HG03558 (cell line): ENCODE results near the gene NOC4L.

ENCODE experiments used
- ATAC-seq: cut with Tn5 transposase; IDR thresholded peaks from one replicate; pipeline ENCODE4 v1.9.1; 2021; ENCODE audit warnings: moderate number of reproducible peaks; ENCODE audit not compliant: unreplicated experiment; ENCODE audit errors: extremely low read depth

NOC4L gene

DNA sequence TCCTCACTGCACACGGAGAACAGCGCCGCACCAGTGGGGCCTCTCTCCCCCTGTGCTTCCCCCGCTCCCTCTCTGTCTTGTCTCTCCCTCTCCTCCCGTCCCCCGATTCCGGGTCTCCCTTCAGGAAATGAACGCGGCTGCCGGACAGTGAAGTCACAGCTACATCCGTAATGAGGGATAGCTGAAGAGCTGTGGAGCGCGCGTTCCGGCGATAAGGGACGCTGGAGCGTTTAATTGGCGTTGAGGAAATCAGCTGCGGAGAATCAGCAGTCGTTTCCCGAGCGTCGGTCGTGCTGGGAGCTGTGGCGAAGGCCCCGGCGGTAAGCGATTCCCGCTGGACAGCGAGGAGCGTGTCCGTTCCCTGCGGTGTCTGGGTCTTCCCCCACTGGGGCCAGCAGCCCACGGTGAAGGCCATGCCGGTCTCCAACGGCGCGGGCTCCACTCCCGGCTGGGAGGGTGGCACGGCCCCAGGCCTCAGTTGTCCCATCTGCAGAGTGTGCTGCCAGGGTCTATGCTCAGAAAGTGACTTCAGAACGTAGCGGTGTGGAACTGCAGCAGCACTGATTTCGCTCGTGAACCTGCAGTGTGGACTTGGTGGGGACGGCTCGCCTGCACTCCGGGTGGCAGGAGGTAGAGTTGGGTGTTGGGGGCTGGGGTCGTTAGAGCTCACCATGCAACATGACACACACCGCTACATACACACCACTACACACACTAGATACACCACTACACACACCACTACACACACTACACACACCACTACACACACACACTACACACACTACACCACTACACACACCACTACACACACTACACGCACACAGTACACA, 10.9 kb downstream of the NOC4L start:
- ATAC-seq = no peak

DNA sequence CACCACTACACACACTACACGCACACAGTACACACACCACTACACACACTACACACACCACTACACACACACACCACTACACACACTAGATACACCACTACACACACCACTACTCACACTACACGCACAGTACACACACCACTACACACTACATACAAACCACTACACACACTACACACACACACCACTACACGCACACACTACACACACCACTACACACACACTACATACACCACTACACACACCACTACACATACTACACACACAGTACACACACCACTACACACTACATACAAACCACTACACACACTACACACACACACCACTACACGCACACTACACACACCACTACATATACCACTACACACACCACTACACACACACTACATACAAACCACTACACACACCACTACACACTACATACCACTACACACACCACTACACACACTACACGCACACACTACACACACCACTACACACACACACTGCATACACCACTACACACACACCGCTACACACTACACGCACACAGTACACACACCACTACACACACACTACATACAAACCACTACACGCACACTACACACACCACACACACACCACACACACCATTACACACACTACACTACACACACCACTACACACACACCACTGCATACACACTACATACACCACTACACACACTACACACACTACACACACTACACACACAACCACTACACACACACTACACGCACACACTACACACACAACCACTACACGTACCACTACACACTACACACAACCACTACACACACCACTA, 11.7 kb downstream of the NOC4L start:
- ATAC-seq = no peak

DNA sequence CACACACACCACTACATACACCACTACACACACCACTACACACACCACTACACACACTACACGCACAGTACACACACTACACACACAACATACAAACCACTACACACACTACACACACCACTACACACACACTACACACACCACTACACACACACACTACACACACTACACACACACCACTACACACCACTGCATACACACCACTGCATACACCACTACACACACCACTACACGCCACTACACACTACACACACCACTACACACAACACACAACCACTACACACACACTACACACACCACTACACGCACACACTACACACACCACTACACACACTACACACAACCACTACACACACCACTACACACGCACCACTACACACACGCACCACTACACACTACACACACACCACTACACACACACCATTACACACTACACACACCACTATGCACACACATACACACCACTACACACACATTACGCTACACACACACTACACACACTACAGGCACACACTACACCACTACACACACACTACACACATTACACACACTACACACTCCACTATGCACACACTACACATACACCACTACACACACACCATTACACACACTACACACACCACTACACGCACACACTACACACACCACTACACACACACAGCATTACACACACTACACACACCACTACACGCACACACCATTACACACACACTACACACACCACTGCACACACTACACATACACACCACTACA, 12.5 kb downstream of the NOC4L start:
- no peak for ATAC-seq

DNA sequence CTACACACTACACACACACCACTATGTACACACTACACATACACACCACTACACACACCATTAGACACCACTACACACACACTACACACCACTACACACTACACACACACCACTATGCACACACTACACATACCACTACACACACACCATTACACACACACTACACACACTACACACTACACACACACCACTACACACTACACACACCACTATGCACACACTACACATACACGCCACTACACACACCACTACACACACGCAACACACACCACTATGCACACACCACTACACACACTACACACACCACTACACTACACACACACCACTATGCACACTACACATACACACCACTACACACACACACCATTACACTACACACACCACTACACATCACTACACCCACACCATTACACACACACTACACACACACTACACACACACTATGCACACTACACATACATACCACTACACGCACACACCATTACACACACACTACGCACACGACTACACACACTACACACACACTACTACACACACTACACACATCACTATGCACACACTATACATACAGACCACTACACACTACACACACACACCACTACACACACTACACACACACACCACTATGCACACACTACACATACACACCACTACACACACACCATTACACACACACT, 13.6 kb downstream of the NOC4L start:
- ATAC-seq = no peak

DNA sequence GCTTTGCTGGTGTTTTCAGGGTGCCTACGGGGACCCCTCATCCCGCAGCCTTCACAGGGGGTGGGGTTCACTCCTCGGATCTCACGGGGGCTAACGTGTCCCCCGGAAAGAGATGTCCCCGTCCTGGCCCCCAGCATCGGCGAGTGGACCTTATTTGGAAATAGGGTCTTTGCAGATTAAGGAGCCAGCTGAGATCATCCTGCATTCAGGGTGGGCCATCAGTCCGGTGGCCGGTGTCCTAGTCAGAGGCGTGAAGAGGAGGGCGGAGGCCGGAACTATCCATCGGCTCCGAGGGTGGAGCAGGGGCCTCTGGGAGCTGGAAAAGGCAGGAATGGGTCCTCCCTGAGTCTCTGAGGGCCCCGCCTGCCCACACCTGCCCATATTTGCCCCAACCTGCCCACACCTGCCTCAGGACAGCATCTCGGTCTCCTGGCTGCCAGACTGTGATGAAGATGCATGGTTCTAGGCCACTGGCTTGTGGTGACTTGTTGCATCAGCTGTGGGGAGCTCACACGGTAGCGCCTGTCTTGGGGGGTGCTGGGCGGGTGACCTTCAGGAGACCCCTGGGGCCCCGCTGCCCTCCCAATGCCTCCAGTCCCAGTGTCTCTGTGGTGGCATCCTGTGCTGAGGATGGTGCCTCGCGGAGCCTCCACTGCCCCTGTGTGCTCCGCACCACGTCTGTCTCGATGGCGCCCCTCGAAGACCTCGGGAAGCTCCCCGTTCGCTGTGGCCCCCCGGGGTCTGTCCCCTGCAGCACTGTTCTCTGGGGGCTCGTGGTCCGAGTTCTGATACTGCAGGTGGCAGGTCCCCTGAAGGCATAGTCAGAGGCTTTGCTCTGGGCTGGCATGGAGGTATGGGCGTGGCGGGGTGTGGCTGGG, 14.7 kb downstream of the NOC4L start:
- ATAC-seq = no peak

DNA sequence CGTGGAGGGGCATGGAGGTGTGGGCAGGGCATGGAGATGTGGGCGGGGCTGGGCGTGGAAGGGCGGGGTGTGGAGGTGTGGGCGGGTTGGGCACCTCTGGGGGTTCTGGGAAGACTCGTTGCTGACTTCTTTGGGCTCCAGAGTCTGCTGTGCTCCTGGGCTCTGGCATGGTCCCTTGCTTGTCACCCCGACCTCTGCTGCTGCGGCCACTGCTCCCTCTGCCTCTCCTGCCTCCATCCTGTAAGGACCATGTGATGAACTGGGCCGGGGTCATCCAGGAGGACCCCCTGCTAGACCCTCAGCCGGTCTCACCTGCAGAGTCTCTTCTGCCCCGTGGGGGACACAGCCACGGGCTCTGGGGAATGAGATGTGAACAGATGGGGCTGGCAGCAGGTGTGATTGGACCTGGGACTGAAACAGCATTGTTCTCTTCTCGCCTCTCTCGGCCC, 15.3 kb downstream of the NOC4L start:
- no peak for ATAC-seq

DNA sequence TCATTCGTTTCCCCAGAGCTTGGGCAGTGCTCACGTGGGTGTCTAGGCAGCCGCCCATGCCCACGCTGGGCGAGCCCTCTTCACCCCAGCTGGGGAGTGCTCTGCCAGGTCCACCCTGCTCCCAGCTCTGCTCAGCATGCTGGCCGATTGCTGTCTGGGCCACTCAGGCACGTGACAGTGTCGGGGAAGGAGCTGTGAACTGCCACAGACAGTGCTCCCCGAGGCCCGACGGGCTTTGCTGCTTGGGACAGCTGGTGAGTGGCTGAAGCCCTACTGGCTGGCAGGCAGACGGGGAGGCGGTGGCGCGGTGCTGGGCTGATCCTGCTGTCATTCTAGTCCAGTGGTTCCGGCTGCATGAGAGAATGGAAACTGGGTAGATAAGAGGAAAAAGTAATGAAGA, 15.8 kb downstream of the NOC4L start:
- no peak for ATAC-seq

DNA sequence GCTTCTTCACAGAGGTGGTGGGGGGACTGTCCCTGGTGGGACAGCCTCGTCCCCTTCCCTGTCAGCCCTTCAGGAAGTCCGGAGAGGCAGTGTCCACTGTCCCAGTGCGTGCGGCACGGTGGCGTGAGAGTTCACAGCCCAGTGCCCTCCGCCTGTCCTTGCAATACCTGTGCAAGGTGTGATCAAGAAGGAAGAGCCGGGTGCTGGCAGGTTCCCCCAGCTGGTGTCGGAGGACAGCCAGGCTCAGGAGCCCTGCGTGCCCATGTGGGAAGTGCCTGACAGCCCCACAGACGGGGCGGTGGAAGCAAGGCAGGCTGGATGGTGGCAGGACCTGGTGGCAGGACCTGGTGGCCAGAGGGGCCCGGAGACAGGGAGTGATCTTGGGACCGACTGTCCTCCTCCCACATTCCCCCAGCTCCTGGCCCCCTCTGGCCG, 16.4 kb downstream of the NOC4L start:
- ATAC-seq = no peak

DNA sequence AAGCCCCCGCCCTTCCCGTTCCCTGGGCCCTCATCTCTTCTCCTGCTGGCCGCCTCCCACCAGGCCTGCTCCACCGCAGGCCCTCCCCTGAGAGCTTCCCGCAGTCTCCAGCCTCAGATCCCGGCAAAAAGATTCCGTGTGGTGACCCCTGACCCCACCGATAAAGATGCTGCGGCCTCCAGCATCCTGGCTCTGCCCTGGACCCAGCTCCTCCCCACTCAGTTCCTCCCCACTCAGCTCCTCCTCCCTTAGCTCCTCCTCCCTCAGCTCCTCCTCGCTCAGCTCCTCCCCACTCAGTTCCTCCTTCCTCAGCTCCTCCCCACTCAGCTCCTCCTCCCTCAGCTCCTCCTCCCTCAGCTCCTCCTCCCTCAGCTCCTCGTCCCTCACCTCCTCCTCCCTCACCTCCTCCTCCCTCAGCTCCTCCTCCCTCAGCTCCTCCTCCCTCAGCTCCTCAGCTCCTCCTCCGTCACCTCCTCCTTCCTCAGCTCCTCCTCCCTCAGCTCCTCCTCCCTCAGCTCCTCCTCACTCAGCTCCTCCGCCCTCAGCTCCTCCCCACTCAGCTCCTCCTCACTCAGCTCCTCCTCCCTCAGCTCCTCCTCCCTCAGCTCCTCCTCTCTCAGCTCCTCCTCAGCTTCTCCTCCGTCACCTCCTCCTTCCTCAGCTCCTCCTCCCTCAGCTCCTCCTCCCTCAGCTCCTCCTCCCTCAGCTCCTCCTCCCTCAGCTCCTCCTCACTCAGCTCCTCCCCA, 17.0 kb downstream of the NOC4L start:
- no peak for ATAC-seq

DNA sequence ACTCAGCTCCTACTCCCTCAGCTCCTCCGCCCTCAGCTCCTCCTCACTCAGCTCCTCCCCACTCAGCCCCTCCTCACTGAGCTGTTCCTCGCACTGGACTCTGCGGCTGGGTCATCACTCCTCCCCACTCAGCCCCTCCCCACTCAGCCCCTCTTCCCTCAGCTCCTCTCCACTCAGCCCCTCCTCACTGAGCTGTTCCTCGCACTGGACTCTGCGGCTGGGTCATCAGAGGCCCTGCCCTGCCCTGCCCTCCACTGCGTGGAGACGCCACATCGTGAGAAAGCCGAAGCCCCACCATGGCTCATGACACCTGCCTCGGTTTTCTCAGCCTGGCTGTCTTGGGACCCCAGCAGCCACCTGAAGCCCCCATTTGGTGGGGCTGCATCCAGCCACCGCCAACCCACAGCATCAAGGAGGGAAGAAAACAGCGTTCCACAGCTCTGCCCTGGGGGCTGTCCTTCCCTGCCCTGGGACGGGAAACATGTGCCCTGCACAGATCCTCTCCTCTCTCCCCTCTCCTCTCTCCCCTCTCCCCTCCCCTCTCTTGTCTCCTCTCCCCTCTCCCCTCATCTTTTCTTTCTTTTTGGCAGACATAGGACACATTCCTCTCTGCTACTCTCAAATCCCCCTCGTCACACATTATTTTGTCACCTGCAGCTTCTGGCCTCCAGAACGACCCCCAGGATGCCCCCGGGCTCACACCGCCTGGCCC, 17.7 kb downstream of the NOC4L start:
- no peak for ATAC-seq

DNA sequence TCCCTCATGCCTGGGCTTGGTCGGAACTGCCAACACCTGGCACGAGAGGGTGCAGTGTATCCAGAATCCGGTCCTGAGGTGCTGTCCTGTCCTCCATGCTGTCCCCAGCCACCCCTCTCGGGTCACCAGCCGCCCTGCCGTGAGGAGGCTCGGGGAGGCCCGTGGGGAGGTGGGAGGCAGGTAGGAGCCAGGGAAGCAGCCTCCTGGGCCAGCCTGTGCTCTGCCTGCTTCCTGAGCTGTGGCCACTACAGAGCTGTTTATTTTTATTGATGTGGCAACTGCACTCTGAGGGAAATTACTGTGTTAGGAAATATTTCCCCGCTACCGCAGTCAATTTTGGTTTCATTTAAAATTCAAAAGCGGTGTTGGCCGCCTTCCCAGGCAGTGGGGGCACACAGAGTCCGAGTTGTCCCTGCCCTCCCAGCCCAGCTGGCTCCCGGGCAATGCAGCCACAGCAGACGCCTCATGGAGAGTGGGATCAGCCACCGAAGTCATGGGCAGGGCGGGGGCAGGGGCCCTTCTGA, 18.3 kb downstream of the NOC4L start:
- no peak for ATAC-seq

DNA sequence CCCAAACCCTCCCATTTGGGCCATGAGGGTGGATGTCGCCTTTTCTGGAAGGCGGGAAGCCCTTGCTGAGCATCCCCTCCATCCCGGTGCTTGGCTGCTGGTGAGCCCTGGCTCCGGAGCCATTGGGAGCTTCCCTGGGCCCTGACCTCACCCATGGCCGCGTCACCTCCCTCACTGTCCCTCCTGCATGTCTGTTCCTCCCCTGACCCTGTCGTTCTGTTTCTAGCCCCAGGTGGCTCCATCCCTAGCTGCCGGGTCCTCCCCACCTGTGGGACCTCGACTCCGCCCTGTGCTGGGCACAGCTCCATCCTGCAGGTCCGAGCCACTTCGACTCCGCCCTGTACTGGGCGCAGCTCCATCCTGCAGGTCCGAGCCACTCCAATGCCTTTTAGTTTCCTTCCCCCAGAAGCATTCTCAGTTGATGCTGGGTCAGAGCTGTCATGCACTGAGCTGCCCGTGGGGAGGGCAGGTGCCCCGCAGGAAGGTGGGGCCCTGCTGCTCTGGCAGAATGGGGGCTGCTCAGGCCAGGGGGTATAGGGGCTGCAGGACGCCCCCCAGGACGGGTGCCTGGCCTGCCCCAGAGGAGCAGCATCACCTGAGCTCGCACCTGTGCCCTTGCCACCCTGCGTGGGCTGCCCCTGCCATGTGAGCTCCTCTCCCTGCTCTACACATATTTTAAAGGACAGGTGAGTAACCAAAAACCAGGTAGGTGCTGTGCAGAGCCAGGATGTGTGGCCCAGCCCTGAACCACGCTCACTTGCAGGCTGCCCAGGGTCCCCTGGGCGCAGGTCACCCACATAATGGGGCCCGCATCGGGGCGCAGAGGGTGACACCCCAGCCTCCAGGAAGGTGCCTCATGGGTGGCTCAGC, 19.0 kb downstream of the NOC4L start:
- ATAC-seq = no peak

DNA sequence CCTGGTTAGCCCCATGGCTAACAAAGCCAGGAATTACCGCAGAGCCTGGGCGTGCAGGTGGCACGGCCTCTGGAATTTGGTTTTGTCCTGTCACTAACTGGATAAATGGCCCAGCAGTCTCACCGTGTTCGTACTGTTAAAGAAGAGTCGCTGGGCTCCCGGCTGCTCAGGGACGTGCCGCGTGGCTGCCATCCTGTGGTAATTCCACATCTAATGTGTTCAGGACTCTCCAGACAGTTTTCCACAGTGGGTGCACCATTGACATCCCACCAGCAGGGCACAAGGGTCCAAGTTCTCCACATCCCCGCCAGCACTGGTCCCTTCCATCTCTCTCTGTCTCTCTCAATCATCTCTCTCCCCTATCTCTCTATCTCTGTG, 19.6 kb downstream of the NOC4L start:
- no peak for ATAC-seq

DNA sequence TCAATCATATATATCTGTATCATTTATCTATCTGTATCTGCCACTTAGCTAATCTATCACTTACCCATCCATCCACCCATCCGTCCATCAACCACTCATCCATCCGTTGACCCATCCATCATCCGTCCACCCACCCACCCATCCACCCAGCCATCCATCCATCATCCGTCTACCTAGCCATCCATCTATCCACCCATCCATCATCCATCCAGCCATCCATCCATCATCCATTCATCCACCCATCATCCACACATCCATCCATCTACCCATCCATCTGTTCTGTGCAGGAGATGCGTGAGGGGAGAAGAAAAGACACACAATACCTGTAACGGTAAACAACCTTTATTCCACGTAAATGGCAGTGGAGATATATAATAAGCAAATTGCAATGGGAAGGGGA, 20.2 kb downstream of the NOC4L start:
- no peak for ATAC-seq

DNA sequence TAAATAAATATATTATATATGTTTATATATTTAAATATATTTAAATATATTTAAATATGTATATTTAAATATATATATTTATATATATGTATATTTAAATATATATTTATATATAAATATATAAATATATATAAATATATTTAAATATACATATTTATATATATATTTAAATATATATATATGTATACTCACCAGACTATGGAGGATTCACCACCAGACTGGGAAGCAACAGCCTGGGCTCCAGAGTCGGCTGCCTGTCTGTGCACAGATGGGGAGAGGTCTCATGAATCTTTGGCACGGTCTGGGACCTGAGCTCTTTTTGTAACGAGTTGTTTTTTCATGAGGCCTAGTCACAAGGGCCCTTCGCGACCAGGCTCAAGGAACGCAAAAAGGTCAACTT, 21.3 kb downstream of the NOC4L start:
- no peak for ATAC-seq

DNA sequence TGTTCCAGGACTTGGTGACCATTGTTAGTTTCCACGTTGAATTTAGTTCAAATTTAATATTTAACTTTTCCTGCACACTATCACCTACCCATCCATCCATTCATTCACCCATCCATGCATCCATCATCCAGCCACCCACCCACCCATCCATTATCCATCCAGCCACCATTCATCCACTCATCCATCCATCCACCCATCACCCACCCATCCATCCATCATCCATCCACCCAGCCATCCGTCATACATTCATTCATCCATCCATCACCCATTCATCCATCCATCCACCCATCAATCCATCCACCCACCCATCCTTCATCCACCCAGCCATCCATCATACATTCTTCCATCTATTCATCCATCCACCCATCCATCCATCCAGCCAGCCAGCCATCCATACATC, 21.8 kb downstream of the NOC4L start:
- no peak for ATAC-seq
